Astrocyte of the spinal cord (primary cell): ENCODE data around the gene JPH2.

Experiments
- DNase-seq: peaks from one replicate; pipeline ENCODE4 v3.0.0; 2011; ENCODE audit warnings: low read depth, low spot score
- H3K4me3 ChIP-seq: 2 replicates; pipeline ENCODE4 v1.5.1; 2011; ENCODE audit warnings: low read depth, mild to moderate bottlenecking, low read length, moderate library complexity
- in situ Hi-C: cut with HindIII; loops from 2 replicates; pipeline ENCODE4 v1.10.0; 2017; ENCODE audit warnings: low sequenced_read_pairs
- TF ChIP-seq, protein P1 (sequence below): IDR thresholded peaks from 2 replicates; pipeline ENCODE4 v1.5.1; 2012; ENCODE audit warnings: low read depth, mild to moderate bottlenecking, low read length, inconsistent platforms

Gene JPH2

DNA sequence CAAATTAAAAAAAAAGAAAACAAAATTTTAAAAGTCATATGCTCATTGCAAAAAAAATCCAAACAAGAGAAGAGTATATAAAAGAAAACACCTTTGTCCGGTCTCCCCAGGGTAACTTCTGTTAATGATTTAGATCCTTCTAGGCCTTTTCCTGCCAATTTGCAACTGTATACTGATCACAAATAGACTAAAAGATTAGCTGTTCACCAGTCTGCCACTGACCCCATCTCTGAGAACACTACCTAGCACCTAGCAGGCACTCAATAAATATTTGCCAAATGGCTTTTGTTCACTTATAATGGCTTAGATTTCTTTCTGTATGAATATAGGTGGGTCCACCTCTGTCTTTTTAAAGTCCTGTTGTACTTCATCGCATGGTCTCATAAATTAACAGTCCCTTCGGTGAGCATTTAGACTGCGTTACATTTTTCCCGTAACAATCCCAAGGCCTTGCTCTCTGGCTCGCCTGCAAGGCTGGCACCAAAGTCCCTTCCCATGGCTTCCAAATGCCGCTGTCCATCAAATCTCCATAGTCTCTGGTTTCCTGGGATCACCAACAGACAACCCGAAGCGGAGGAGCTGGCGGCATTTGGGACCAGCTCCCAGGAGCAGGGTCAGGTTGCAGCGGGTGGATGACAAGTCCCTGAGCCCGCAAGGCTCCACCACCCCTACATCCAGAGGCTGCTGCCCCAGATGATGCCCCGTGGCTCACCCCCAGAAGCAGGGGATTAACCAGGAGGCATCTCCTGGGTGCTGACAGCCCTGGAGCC is 11.8 kb downstream of the JPH2 start:
- in situ Hi-C loops, result no loop called here
- H3K4me3 ChIP-seq, result no peak overlapping the region
- TF ChIP-seq, protein P1, sequence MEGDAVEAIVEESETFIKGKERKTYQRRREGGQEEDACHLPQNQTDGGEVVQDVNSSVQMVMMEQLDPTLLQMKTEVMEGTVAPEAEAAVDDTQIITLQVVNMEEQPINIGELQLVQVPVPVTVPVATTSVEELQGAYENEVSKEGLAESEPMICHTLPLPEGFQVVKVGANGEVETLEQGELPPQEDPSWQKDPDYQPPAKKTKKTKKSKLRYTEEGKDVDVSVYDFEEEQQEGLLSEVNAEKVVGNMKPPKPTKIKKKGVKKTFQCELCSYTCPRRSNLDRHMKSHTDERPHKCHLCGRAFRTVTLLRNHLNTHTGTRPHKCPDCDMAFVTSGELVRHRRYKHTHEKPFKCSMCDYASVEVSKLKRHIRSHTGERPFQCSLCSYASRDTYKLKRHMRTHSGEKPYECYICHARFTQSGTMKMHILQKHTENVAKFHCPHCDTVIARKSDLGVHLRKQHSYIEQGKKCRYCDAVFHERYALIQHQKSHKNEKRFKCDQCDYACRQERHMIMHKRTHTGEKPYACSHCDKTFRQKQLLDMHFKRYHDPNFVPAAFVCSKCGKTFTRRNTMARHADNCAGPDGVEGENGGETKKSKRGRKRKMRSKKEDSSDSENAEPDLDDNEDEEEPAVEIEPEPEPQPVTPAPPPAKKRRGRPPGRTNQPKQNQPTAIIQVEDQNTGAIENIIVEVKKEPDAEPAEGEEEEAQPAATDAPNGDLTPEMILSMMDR, result no peak
- DNase-seq, result no peak

DNA sequence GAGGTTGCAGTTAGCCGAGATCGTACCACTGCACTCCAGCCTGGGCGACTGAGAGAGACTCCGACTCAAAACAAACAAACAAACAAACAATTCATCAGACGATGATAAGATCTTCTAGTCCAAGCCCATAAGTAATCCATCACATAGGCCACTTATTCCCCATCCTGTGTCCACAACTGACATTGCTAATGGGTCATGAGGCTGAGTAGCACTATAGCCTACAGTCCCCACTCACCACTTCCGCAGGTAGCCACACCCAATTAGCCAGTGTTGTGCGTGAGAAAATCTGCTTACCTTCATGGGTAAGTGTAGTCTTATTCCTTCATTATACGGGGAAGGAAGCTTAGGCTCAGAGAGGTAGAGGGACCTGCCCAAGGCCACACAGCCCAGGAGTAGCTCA is 13.1 kb downstream of the JPH2 start:
- TF ChIP-seq, protein P1, result no peak
- DNase-seq, result no peak
- in situ Hi-C loops, result no loop called here
- no peak overlapping the region for H3K4me3 ChIP-seq

DNA sequence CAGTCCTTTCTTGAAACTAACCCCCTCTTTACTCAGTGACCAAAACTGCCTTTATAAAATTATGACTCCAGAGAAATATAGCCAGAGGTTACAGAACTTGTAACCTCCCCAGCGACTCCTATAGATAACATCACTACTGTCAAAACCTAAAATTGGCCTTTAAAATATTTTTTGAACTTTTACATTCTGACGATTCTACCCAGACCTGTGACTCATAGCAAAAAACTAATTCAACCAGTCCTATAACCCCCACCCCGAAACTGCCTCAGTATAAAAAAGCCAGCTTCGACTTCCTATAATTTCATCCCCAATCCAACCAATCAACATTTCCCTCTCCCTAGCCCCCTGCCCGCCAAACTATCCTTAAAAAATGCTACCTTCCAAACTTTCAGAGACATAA is 13.9 kb downstream of the JPH2 start:
- no peak for DNase-seq
- H3K4me3 ChIP-seq, result no peak overlapping the region
- TF ChIP-seq, protein P1, result no peak
- in situ Hi-C loops, result no loop called here

DNA sequence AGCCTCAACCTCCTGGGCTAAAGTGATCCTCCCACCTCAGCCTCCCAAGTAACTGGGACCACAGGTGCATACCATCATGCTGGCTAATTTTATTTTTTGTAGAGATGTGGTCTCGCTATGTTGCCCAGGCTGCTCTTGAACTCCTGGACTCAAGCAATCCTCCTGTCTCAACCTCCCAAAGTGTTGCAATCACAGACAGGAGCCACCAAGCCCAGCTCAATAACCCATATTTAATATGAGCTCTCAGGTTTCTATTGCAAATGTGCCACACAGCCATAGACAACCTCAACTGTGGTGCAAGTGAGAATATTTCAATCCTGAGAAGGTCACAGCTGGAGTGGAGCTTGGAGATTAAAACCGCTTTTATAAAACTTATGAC is 14.4 kb downstream of the JPH2 start:
- DNase-seq, result no peak
- in situ Hi-C loops, result no loop called here
- H3K4me3 ChIP-seq, result no peak overlapping the region
- TF ChIP-seq, protein P1, result no peak

DNA sequence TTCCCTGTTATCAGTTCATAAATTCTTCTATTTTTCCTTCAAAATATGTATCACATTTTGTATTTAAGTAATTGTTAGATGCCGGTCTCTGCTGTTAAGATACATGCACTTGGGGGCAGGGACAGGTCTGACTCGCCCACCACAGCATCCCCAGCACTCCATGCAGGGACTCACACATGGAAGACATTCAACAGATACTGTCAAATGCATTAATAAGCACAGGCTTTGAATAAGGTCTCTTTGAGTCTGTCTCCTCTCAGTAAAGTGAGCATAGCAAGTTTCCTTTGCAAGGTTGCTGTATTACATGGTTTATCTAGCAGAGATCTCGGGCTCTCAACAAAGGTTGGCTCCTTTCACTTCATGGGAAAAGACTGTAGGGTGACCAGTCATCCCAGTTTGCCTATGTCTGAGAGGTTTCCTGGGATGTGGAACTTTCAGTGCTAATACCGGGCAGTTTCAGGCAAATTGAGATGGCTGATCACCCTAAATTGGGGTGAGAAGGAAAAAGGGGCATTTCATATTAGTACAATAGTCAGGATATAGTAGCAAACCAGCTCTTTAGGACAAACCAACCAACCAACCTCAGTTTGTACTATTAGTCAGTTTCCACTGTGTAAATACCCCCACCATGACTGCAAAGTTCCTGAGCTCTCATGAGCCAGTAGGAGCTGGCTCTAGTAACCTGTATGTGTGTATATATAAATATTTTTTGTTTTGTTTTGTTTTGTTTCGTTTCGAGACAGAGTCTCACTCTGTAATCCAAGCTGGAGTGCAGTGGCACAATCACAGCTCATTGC is 15.0 kb downstream of the JPH2 start:
- TF ChIP-seq, protein P1, result no peak
- in situ Hi-C loops, result no loop called here
- no peak for DNase-seq
- H3K4me3 ChIP-seq, result no peak overlapping the region

DNA sequence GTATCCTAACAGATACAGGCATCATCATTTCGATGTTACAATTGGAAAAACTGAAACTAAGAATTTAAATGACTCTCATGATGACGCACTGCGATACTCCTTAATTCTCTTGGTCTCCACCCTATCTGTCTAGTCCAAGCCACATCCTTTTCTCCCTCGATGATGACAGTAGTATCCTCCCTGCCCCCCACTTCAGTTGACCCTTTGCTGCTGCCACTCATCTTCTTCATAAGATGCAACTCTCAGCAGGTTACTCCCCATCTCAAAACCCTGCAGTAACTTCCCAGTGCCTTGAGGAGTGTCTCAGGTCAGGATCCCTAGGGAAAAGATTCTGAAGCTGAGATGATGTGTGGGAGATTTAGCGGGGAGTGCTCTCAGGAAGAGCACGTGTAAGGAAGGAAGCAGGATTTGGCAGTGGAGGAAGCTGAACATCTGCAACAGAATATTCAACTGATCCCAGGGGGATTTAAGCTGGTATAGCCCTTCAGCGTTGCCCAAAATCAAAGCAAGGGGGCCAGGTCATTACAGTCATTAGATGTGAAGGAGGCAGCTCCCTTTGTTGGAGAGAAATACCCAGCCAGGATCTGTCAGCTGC is 16.1 kb downstream of the JPH2 start:
- DNase-seq, result no peak

More for the DNA sequence above, 16.1 kb downstream of the JPH2 start:
- TF ChIP-seq, protein P1, result no peak
- in situ Hi-C loops, result no loop called here
- no peak overlapping the region for H3K4me3 ChIP-seq
